Natural killer cell treated with Interleukin-12 subunit alpha and Interleukin-12 subunit beta and Interleukin-15 and Interleukin-18, amount 100 ng/mL, for 72 hours (primary cell): Measurements from ENCODE around the gene MRAS. TPM values are rescaled to one million over a fixed set of nuclear protein-coding genes. Genes with fewer than 3 reads are reported as not detected.

Experiments
- ATAC-seq, 2 donors: fragments of 150-1000 bp; cut with Tn5 transposase in 1 of 2; sonication (Bioruptor Pico), chemical (Tn5 transposase) in 1 of 2; 2 replicates each; pipeline ENCODE4 v1.10.0; 2021
- DNase-seq: peaks from one replicate; pipeline ENCODE4 v3.0.0; 2022; ENCODE audit warnings: low spot score
- H3K27ac Mint-ChIP-seq, 2 donors: 1 replicate in 1 of 2; 2 replicates in 1 of 2; pipeline ENCODE4 v1.8.0; 2022; ENCODE audit warnings: mixed read lengths in 2 of 2, mild to moderate bottlenecking in 1 of 2, moderate library complexity in 1 of 2
- H3K27me3 Mint-ChIP-seq, 2 donors: 1 replicate in 1 of 2; 2 replicates in 1 of 2; pipeline ENCODE4 v1.8.0; 2022; ENCODE audit warnings: mixed read lengths in 2 of 2
- H3K36me3 Mint-ChIP-seq: one replicate; pipeline ENCODE4 v1.8.0; 2022; ENCODE audit warnings: mixed read lengths
- H3K4me1 Mint-ChIP-seq, 2 donors: 1 replicate in 1 of 2; 2 replicates in 1 of 2; pipeline ENCODE4 v1.8.0; 2022; ENCODE audit warnings: low read depth in 2 of 2, mixed read lengths in 2 of 2, mild to moderate bottlenecking in 1 of 2
- H3K4me3 Mint-ChIP-seq: one replicate; pipeline ENCODE4 v1.8.0; 2022; ENCODE audit warnings: mixed read lengths
- H3K9me3 Mint-ChIP-seq: 2 replicates; pipeline ENCODE4 v1.8.0; 2022; ENCODE audit warnings: mixed read lengths
- total RNA-seq, 2 donors: library from RNA; stranded (reverse); gene quantifications; one replicate each; pipeline ENCODE4 v1.2.3, GENCODE V29; 2022

Gene MRAS
- total RNA-seq, 2 donors from 2014 or later, result 2.8 to 12.3 TPM

DNA sequence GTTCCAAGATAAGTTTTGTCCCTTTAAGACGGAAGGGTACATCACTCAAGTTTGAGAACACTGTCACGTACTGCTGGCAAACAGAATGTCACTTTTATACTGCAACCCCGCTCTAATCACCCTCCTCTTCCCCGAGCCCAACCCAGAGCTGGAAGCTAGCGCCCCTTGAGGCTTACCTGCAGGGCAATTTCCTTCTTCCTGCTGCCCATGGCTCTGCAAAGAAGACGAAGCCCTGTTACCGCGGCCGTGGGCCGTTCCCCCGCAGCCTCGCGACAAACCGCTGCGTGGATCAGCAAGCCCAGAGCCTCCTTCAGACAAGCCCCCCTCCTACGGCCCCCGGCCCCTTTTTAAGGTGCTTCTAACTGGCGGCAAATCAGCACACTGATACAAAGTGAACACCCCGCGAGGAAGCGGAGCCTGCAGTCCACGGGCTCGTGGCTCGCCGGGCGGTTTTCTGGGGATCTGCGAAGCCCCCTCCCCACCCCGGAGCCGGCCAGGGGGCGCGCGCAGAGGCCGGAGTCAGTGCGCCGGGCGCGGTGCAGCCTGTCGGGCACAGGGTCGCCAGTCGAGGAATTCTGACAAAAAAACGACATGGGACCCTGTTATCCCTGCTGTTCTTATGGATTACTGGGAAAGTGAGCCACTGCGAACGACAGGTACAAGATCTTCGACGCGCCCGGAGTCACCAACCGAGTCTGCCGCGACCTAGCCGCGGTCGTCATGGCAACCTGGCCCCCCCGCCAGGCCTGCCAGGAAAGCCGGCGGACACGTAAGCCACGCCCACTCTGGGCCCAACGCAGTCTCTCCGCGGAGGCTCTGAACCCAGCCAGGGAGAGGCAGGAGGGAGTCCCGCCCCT lies 19.0 kb upstream of the MRAS start, which contains the start of gene NME9:
Gene NME9, minus strand, starts transcription at position 725 of the 857 bp plus-strand sequence. Its CDS starts 516 bp downstream, at position 209.
- H3K9me3 Mint-ChIP-seq, result no peaks in the 10 kb centered on the region
- DNase-seq, result peak; percentile 86
- no peaks in the 10 kb centered on the region for H3K36me3 Mint-ChIP-seq
- peak; percentile 95 to 96 for ATAC-seq
- peaks cover 17 to 24% of the 10 kb centered on the region in 2 donors for H3K4me1 Mint-ChIP-seq
- H3K27ac Mint-ChIP-seq, result peak within 1 kb of the TSS in 1 of 2 donors; percentile 69
- peak within 1 kb of the TSS; percentile 75 for H3K4me3 Mint-ChIP-seq
- H3K27me3 Mint-ChIP-seq, result peaks cover 0 to 10% of the 10 kb centered on the region in 2 donors

- DNase-seq (no peak), ATAC-seq (no peak)
- Mint-ChIP-seq H3K9me3 (no peaks in the 10 kb centered on the region), H3K27ac (peak overlapping the region in 1 of 2 donors; percentile 69), H3K4me1 (peaks cover 17 to 19% of the 10 kb centered on the region in 2 donors), H3K4me3 (peak overlapping the region; percentile 74), H3K36me3 (no peaks in the 10 kb centered on the region), H3K27me3 (peaks cover 0 to 8% of the 10 kb centered on the region in 2 donors)
Measured at GRCh38 chr3:138329984-138330293, 18.4 kb upstream of the MRAS start.

- DNase-seq (no peak), ATAC-seq (no peak)
- Mint-ChIP-seq H3K27ac (no peak overlapping the region), H3K36me3 (no peaks in the 10 kb centered on the region), H3K27me3 (peaks cover 0 to 4% of the 10 kb centered on the region in 2 donors), H3K9me3 (no peaks in the 10 kb centered on the region), H3K4me1 (peaks cover 17% of the 10 kb centered on the region in 2 donors), H3K4me3 (no peak overlapping the region)
Measured at GRCh38 chr3:138331143-138331894, 17.1 kb upstream of the MRAS start.

GRCh38 chr3:138332472-138333073 lies 15.8 kb upstream of the MRAS start:
- H3K36me3 Mint-ChIP-seq, result no peaks in the 10 kb centered on the region
- H3K9me3 Mint-ChIP-seq, result no peaks in the 10 kb centered on the region
- no peak for ATAC-seq
- H3K27ac Mint-ChIP-seq, result no peak overlapping the region
- DNase-seq, result no peak
- H3K4me3 Mint-ChIP-seq, result no peak overlapping the region
- peaks cover 0 to 4% of the 10 kb centered on the region in 2 donors for H3K27me3 Mint-ChIP-seq
- peaks cover 17% of the 10 kb centered on the region in 2 donors for H3K4me1 Mint-ChIP-seq

GRCh38 chr3:138334608-138335007 lies 13.8 kb upstream of the MRAS start:
- Mint-ChIP-seq H3K4me1 (peaks cover 6 to 7% of the 10 kb centered on the region in 2 donors), H3K27ac (no peak overlapping the region), H3K27me3 (peaks cover 1 to 4% of the 10 kb centered on the region in 2 donors), H3K9me3 (no peaks in the 10 kb centered on the region), H3K4me3 (no peak overlapping the region), H3K36me3 (no peaks in the 10 kb centered on the region)
- DNase-seq (no peak), ATAC-seq (no peak)

DNA sequence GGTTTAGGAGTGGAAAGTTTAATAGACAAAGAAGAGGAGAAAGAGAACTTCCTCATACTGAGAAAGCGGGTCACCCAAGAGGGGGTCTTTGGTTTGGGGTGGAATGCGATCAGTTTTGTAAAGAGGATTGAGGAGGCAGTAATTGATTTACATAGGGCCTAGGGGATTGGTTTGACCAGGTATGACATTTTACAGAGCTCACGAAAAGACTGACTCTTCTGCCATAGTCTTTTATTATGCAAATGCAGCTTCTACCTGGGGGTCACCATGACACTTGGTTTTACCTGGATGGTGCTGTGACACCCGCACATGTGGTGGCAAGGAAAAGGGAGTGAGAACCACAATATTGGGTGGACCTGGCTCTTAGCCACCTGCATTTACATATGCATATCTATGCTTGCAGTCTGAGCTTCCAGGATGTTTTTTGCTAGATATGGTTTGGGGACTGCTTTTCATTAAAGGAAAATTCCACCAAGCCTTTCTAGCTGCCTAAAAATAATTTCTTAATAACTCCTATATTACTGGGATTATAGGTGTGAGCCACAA lies 11.9 kb upstream of the MRAS start:
- H3K9me3 Mint-ChIP-seq, result no peaks in the 10 kb centered on the region
- H3K4me1 Mint-ChIP-seq, result no peaks in the 10 kb centered on the region
- ATAC-seq (no peak), DNase-seq (no peak)
- H3K36me3 Mint-ChIP-seq, result no peaks in the 10 kb centered on the region
- peaks cover 3 to 7% of the 10 kb centered on the region in 2 donors for H3K27me3 Mint-ChIP-seq
- H3K27ac Mint-ChIP-seq, result no peak overlapping the region
- no peak overlapping the region for H3K4me3 Mint-ChIP-seq

DNA sequence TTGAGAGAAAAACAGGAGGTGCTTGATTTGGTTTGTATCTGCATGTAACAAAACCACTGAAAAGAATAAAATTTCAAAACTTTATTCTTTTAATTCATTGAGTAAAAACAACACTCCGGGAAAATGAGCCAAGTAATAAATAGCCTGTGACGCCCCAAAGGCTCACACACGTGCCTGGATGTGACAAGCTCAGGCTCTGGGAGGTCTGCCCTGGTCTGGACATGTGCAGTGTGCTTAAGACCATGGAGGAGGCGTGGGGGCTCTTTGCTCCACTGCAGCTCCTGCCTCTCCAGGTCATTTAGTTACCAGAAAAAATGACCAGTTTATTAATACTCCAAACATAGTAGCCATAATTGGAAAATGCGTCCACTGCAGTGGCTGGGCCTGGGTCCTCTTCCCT lies 10.1 kb upstream of the MRAS start:
- no peak for DNase-seq
- H3K36me3 Mint-ChIP-seq, result no peaks in the 10 kb centered on the region
- H3K4me1 Mint-ChIP-seq, result no peaks in the 10 kb centered on the region
- ATAC-seq, result no peak
- no peak overlapping the region for H3K27ac Mint-ChIP-seq
- H3K27me3 Mint-ChIP-seq, result peaks cover 7 to 12% of the 10 kb centered on the region in 2 donors
- no peak overlapping the region for H3K4me3 Mint-ChIP-seq
- no peaks in the 10 kb centered on the region for H3K9me3 Mint-ChIP-seq

- no peaks in the 10 kb centered on the region for H3K9me3 Mint-ChIP-seq
- H3K27me3 Mint-ChIP-seq, result peaks cover 10 to 14% of the 10 kb centered on the region in 2 donors
- no peak overlapping the region for H3K27ac Mint-ChIP-seq
- H3K4me1 Mint-ChIP-seq, result no peaks in the 10 kb centered on the region
- H3K4me3 Mint-ChIP-seq, result no peak overlapping the region
- no peak for DNase-seq
- ATAC-seq, result no peak
- H3K36me3 Mint-ChIP-seq, result no peaks in the 10 kb centered on the region
Measured at GRCh38 chr3:138338811-138339210, 9.6 kb upstream of the MRAS start.

GRCh38 chr3:138340511-138340910 lies 7.9 kb upstream of the MRAS start:
- no peak overlapping the region for H3K27ac Mint-ChIP-seq
- DNase-seq, result no peak

DNA sequence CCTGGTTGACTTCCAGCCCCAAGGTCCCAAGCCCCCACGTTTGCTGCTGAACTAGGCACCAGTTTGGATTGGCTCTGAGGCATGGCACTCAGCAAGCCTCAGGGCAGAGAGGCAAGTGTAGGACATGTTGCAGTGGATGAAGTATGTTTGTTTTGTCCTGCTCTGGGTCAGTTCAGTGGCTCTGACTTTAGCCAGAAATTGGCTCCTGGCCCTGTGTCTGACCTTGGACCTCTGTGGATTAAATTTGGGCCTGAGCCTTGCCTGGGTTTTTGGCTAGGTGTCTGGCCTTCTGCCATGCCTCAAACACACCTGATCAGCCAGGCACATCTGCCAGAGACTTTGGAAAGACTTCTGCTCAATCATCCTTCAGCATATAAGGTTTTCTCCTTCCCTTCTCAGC lies 3.6 kb upstream of the MRAS start:
- Mint-ChIP-seq H3K27me3 (peaks cover 20 to 37% of the 10 kb centered on the region in 2 donors), H3K36me3 (no peaks in the 10 kb centered on the region), H3K4me3 (no peak overlapping the region), H3K27ac (no peak overlapping the region), H3K9me3 (peaks cover 2% of the 10 kb centered on the region), H3K4me1 (peaks cover 8 to 10% of the 10 kb centered on the region in 2 donors)
- no peak for ATAC-seq
- DNase-seq, result no peak

More at GRCh38 chr3:138340511-138340910, 7.9 kb upstream of the MRAS start:
- H3K36me3 Mint-ChIP-seq, result no peaks in the 10 kb centered on the region
- no peaks in the 10 kb centered on the region for H3K4me1 Mint-ChIP-seq
- H3K9me3 Mint-ChIP-seq, result no peaks in the 10 kb centered on the region
- no peak overlapping the region for H3K4me3 Mint-ChIP-seq
- H3K27me3 Mint-ChIP-seq, result peaks cover 10 to 17% of the 10 kb centered on the region in 2 donors
- ATAC-seq, result no peak

- peak in 1 of 2 donors; percentile 52 for ATAC-seq
- H3K27ac Mint-ChIP-seq, result no peak overlapping the region
- peaks cover 8 to 10% of the 10 kb centered on the region in 2 donors for H3K4me1 Mint-ChIP-seq
- peaks cover 2% of the 10 kb centered on the region for H3K9me3 Mint-ChIP-seq
- peaks cover 13 to 37% of the 10 kb centered on the region in 2 donors for H3K27me3 Mint-ChIP-seq
- H3K36me3 Mint-ChIP-seq, result no peaks in the 10 kb centered on the region
- H3K4me3 Mint-ChIP-seq, result peak overlapping the region; percentile 30
- DNase-seq, result no peak
Measured at GRCh38 chr3:138348754-138349739, 668 bp downstream of the MRAS start.

DNA sequence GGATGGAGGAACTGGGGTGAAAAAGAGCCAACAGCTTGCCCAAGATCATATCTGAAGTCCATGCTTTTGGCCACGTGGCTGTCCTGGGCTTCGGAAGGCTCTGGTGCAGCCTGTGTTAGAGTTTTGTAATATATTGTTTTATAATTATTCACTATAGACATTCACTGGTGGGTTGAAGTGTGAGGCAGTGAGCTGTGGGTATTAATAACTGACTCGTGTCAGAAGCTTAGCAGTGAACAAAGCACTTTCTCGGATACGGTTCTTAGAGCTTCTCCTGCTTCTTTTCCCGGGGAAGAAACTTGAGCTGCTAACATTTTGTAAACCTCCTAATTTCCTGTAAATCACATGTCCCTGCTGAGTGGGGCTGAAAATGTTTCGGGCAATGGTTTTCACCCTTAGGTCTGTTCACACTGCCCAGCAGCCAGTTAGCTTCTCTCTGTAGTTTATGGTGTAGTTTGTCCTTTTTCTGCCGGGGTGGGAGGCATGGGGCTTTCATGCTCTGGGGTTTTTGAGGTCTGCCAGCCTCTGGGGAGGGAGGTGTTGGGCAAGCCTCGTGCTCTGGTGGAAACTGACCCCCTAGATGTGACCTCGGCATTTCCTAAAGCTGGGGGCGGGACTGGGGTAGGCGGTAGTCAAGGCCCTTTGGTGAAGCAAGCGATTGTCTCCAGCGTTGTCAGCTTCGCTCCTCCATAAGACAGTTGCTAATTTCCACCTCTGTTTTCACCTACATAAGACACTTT lies 1.7 kb downstream of the MRAS start:
- Mint-ChIP-seq H3K9me3 (peaks cover 2% of the 10 kb centered on the region), H3K4me3 (peak overlapping the region; percentile 18), H3K27ac (no peak overlapping the region), H3K27me3 (peaks cover 13 to 40% of the 10 kb centered on the region in 2 donors), H3K4me1 (peaks cover 8 to 10% of the 10 kb centered on the region in 2 donors), H3K36me3 (no peaks in the 10 kb centered on the region)
- ATAC-seq (peak; percentile 33 to 72), DNase-seq (no peak)
